ENCODE data around the gene RPN2.
"Not testable (repeated sequence)": the region's sequence is repeated elsewhere in the genome, so short reads cannot be mapped to it uniquely, and the experiment has no call there.

Gene RPN2

DNA sequence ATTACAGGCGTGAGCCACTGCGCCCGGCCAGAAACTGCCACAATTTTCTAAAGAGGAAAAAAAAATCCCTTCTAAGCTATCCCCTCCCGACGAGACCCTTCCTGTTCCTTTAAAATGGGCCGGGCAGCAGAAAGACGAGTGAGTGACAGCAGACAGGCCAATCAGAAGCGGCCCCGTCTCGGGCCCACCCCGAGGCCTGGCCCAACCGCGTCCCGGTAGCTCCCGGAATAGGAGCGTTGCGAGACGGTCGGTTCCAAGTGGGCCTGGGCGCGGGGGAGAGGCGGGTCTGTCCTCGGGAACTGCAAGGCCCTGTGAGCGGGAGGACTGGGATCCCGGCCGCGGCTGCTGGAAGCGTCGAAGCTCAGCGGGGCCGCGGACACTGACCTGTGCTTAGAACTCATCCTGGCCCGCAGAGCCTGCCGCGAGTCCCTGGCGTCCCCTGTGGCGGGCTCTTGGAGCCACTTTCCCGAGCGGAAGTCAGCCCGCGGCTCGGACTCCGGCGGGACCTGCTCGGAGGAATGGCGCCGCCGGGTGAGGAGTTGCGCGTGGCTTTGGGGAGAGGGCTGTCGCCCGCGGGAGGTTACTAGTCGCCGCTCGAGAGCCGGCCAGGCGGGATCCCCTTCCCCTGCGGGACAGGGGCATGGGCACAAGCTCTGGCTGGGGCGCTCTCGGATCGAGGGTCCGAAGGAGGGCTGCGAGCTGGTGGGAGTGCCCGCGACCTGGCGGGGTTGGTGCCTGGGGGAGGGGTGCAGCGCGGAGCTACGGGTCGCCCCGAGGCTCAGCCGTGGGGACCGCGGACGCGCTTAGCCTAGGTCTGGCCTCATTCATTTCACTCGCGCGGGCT lies at the start of gene RPN2, which contains the start of gene MROH8:
TSS of gene RPN2 (plus strand) at position 492 of the 844 bp plus-strand sequence. CDS start at position 519, 27 bp downstream.
TSS of gene MROH8 (minus strand) at position 710 of the 844 bp plus-strand sequence.
- peak; percentile 90 to 92 for DNase-seq (ENCODE audit: low read depth in 2 of 2)

DNA sequence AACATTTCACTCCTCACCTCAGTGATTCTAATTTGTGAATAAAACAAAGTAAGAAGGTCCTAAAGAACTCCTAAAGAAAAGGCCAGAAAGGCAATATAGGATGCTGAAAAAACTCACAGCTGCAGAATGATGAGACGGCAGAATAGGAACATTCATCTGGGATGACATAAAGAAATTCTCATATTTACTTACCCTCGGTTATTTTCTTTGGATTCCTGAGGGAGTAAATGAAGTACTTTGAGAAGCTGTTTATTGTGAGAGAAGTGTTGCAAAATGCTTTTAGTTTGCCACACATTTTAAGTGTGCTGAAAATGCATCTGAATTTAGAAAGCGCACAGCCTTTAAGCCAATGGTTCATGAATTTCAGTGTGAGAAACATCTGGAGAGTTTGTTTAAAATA lies 47.6 kb upstream of the RPN2 start:
- DNase-seq (ENCODE audit: low read depth in 2 of 2) = no peak

DNA sequence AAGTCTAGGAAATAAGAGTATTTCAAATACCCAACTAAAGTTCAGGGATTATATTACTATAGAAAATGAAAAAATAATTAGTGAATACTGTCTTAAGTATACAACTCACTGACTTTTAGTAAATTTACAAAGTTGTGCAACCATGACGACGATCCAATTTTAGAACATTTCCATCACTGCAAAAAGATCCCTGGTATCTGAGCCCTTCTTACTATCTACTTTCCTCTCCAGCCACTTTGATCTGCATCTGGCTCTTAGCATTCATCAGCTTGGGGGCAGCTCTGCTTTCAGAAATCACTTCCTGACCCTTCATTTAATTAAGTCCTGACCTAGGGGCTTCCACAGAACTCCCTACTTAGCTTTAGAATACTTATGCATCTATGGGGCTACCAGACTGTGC lies 45.2 kb upstream of the RPN2 start:
- no peak for DNase-seq (ENCODE audit: low read depth in 2 of 2)

DNA sequence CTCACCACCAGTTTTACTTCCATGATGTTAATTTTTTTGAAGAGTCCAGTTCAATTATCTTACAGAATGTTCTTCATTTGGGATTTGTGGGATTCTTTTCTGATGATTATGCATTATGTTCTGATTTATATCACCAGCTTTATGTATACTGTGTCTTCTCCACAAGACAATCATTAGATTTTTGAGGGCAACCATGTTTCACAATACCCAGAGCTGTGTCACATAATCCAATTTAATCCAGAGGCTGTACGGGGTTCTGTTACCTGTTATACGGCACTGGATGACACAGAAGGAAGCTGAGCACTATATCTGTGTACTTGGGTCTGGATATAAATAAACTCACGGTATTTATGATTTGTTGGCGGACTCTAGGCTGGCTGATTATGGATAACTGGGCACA lies 41.6 kb upstream of the RPN2 start:
- DNase-seq (ENCODE audit: low read depth in 2 of 2) = no peak

DNA sequence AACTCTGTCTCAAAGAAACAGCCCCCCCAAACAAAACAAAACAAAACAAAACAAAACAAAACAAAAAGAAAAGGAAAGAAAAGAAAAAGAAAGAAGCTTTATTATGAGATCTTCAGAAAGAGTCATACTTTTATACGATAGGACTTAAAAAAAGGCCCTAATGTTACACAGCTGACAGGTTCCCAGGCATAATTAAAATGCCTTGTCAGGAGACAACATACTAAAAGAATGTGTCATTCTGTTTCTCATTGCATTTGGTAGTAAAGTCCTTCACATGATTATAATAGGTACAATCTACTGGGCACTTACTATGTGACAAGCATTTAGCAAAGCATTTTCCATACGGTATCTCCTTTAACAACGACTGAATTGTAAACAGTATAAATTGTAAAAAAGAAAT lies 36.4 kb upstream of the RPN2 start:
- no peak for DNase-seq (ENCODE audit: low read depth in 2 of 2)

DNA sequence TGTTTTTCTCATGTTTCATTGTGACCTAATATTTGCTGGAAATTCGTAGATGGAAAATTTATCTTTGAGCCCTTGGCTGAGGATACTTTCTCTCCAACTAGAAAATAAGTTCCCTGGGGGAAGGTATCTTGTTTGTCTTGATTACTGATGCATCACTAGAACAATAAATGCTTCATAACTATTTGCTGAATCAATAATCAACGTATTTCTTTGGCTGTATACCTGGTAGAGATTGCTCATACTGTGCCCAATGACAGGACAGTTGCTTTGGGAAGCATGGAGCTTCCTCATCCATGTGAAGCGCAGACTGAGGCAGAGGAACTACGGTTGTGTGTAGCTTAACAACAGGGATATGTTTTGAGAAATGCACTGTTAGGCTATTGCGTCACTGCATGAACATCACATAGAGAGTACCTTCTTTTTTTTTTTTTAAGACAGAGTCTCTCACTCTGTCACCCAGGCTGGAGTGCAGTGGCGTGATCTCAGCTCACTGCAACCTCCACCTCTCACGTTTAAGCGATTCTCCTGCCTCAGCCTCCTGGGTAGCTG lies 34.2 kb upstream of the RPN2 start:
- DNase-seq (ENCODE audit: low read depth in 2 of 2) = no peak

DNA sequence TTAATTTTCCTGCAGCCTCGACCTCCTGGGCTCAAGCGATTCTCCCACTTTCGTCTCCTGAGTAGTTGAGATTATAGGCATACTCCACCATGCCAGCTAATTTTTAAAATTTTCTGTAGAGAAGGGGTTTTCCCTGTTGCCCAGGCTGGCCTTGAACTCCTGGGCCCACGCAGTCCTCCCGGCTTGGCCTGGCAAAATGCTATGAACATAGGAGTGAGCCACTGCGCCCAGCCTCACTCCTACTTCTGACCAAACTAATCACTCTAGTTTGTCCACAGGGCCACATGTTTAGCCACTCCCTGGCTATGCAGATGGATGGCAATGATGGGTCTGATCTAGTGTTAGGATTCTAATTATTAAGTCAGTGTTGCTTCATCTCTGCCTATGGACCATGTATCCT lies 31.9 kb upstream of the RPN2 start:
- no peak for DNase-seq (ENCODE audit: low read depth in 2 of 2)

DNA sequence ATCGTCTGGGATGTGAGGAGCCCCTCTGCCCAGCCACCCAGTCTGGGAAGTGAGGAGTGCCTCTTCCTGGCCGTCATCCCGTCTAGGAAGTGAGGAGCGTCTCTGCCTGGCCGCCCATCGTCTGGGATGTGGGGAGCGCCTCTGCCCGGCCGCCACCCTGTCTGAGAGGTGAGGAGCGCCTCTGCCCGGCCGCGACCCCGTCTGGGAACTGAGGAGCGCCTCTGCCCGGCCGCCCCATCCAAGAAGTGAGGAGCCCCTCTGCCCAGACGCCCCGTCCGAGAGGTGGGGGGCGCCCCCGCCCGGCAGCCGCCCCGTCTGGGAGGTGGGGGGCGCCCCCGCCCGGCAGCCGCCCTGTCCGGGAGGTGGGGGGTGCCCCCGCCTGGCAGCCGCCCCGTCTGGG lies 28.3 kb upstream of the RPN2 start:
- not testable (repeated sequence) for DNase-seq (ENCODE audit: low read depth in 2 of 2)

DNA sequence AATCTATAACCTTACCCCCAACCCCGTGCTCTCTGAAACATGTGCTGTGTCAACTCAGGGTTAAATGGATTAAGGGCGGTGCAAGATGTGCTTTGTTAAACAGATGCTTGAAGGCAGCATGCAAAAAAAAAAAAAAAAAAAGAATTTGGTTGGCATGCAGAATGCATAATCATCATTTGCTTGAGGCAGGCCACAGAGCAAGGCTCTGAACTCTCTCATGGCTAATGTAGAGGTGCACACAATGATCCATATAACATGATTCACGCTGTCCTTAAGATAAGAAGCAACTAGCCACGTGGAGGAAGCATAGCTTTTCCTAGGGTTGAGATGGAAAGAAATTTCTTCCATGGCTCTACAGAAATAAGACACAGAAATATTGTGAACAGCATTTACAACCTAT lies 27.6 kb upstream of the RPN2 start:
- DNase-seq (ENCODE audit: low read depth in 2 of 2) = no peak

DNA sequence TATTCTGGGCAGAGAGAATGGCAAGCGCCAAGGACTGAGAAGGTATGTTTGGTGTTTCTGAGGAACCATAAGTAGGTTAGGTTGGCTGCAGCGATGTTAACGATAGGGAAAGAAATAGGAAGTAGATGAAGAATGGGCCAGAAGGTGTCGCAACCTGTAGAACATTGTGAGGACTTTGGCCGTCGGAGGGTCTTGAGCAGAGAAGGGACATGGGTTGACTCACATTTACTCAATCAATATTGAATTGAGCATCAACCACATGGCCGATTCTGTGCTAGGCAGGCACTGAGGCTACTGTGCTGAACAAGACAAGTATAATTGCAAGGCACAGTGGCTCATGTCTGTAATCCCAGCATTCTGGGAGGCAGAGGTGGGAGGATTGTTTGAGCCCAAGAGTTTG lies 26.8 kb upstream of the RPN2 start:
- no peak for DNase-seq (ENCODE audit: low read depth in 2 of 2)

DNA sequence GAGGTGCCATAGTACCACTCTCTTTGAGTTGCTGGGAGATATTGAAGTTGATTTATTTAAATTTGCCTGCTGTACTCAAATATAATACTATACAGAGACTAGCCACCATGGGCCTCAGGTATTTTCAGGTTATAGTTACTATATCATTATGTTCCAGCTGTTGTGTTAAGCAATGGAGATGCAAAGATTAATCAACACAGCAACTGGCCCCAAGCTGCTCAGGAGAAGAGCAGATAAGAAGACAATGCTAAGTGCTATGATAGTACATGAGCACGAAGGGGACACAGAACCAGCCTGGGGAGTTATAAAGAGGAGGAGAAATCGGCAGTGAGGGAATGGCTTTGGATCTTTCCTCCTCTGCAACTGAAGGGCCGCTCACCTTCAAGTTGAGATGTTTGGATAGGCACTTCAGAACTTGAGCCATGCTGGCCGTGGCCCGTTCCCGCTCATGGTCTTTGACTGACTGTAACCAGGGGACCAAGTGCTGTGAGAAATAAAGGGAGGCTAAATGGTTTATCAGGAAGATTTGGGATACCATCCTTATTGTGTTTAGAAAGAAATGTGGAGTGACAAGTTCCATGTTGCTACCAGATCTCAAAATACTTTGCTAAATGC lies 24.3 kb upstream of the RPN2 start:
- no peak for DNase-seq (ENCODE audit: low read depth in 2 of 2)

DNA sequence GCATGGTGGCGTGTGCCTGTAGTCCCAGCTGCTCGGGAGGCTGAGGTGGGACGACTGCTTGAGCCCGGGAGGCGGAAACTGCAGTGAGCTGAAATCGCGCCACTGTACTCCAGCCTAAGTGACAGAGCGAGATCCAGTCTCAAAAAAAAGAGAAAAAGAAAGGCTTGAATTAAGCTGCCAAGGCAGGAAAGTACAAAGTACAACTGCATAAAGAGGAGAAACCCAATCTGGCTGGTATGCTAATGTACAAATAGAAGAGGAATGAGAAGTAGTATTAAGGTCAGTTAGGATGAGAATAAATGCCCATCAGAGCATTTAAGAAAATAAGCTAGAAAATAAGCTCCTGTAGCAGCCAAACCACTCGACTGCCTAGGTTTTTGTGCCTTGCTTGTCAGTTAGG lies 23.1 kb upstream of the RPN2 start:
- DNase-seq (ENCODE audit: low read depth in 2 of 2) = no peak

DNA sequence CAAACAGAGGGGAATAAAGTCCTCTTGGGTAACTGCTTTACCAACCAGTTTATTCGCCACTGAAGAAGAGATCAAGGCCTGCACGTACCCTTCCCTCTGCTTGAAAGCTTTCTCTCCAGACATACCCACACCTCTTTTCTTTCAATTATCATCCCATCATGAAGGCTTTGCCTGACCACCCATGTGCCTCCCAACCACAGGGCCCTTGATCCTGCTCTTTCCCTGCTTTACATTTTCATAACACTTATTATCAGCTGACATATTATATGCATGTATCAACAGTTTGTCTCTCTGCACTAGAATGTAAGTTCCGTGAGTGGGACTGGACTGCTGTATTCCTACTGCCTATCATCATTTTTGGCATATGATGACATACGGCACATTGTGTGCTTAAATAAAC lies 20.9 kb upstream of the RPN2 start:
- no peak for DNase-seq (ENCODE audit: low read depth in 2 of 2)

DNA sequence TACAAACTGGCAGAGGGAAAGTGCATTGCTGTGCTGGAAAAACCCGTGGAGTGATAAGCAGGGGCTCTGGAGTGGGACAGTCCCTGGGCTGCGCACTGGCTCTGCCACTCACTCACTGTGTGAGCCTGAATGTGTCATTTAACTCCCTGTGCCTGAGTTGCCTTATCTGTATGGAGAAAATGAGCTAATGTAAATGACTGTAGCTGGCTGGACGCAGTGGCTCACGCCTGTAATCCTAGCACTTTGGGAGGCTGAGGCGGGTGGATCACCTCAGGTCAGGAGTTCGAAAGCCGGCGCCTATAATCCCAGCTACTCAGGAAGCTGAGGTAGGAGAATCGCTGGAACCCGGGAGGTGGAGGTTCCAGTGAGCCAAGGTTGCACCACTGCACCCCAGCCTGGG lies 18.4 kb upstream of the RPN2 start:
- DNase-seq (ENCODE audit: low read depth in 2 of 2) = no peak

DNA sequence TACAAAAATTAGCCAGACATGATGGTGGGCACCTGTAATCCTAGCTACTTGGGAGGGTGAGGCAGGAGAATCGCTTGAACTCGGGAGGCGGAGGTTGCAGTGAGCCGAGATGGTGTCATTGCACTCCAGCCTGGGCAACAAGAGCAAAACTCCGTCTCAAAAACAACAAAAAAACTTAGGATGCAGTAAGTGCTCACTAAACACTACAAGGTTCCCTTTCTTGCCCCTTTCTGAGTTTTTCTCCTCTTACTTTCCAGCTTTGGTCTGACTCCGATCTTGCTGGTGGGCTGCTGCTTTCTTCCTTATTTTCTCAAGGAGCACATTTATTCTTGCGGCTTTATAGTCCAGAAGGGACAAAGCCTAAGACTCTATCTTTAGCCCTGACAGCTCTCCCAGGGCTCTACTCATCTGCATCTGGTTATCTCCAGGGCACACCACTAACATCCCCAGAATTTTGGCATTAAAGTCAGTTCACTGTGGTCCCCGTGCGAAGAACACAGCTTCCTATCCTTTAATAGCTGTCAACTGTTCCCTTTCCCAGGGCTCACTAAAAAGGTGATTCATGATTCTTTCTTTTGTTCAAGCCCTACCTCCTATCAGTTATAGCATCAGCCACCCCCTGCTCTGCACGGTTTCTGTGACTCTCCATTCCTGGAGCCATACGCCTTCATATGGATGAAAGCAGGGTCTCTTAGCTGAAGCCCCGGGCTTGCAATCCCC lies 17.1 kb upstream of the RPN2 start:
- DNase-seq (ENCODE audit: low read depth in 2 of 2) = no peak

DNA sequence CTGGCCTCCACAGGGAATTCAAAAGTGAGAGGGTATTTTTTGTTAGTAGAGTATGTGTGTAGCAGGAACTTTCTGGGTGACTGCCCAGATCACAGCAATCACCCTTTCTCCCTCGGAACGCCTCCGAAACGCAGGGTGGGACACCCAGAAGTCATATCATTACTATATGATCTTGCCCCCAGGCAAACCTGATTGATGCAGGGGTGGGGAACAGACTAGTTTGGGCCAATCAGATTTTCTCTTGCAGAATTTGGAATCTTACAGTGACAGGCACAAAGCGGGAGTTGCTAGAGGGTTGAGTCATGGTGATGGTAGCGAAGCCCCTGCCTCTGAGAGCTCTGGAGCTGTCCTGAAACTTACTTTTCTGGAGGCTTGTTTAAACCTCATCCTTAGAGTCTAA lies 16.5 kb upstream of the RPN2 start:
- DNase-seq (ENCODE audit: low read depth in 2 of 2) = no peak

DNA sequence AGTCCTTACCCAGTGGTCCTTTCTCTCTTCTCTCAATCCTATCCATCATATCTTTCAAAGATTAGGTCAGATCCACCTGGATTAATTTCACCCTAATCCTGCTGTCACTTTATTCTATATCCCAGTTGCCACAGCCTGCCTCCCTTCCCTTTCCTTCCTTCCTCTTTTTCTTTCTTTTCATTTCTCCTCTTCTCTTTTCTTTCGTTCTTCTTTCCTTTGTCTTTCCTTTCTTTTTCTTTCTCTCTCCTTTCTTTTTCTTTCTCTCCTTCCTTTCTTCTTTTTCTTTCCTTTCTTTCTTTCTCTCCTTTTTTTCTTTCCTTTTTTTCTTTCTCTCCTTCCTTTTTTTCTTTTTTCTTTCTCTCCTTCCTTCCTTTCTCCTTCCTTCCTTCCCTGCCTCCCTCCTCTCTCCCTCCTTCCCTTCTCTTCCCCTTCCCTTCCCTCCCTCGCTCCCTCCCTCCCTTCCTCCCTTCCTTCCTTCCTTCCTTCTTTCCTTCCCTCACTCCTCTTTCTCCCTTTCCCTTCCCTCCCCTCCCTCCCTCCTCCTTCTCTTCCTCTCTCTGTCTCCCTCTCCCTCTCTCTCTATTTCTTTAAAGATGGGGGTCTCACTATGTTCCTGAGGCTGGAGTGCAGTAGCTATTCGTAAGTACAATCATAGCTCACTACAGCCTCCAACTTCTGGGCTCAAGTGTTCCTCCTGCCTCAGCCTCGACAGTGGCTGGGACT lies 15.1 kb upstream of the RPN2 start:
- DNase-seq (ENCODE audit: low read depth in 2 of 2) = no peak

DNA sequence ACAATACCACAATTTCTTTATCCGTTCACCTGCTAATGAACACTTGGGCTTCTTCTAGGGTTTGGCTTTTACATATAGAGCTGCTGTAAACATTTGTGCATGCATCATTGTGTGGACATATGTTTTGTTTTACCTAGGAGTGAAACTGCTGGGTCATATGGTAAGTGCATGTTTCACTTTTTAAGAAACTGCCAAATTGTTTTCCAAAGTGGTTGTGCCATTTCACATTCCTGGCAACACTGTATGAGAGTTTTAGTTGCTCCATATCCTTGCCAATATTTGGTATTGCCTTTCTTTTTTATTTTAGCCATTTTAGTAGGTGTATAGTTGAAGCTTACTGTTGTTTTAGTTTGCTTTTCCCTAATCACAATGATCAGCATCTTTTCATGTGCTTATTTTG lies 14.1 kb upstream of the RPN2 start:
- no peak for DNase-seq (ENCODE audit: low read depth in 2 of 2)

DNA sequence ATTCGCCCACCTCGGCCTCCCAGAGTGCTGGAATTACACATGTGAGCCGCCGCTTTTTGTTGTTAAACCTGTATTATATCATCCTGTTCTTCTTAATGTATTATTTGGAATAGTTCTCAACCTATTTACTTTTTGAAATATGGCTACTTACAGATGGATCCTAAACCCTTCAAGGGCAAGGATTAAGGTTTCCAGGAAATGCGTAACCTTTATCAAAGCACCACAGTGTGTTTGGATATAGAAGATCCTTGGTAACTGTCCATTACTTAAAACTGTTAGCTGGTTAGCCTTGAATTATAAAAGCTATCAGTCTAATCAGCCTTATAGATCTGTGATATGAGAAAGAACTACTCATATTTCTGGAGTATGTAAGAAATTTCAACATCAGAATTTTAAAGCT lies 12.3 kb upstream of the RPN2 start:
- no peak for DNase-seq (ENCODE audit: low read depth in 2 of 2)

DNA sequence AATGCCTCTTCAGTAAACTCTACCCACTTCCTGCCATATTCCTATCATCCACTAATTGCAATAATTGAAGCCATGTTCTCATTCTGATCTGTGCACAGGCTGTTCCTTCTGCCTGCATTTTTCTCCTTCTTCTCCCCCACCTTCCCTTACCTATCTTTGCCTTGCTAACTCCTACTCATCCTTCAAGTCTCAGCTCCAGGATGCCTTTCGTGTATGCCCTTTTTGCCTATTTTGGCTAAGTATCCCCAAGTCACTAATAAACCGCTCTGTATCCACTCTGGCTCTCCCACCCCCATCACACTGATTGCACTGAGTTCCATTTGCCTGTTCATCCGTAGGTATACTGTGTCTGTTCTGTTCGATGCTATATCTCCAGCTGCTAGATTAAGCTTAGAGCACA lies 6.3 kb upstream of the RPN2 start:
- DNase-seq (ENCODE audit: low read depth in 2 of 2) = no peak

DNA sequence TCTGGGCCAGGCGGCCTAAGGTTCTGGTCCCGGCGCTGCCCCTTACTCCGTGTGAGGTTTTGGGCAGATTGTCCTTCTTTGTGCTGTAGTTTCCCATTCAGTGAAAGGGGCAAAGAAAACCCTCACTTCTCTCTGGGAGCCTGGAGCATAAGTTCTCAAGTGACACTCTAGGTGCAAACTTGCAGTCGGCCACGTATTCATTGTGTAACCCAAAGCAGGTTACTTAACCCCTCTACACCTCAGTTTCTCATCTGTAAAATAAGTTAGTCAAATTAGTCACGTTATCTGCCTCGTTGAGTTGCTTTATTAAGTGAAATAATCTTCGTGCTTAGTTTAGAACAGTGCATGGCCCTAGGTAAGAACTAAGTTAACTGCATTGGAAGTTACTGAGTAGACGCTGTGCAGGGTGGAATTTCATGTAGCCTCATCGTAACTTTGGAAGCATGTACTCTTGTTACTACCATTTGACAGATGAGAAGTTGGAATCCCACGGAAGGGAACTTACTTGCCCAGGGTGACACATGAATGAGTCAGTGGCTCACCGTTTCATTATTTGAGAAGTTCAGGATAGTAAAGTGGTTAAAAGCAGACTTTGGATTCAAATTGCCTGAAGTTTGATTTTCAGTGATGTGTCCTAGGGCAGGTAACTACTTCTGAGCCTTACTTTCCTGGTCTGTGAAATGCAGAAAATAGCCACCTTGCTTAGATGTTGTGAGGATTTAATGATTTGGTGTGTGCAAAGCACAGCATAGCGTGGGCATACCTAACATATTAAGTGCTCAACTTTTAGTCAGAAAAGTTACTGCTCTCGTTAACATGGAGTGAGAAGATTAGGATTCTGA lies 774 bp downstream of the RPN2 start:
- DNase-seq (ENCODE audit: low read depth in 2 of 2) = no peak

Measured in stimulated activated CD4-positive, alpha-beta T cell treated with anti-CD3 and anti-CD28 coated beads, Interleukin-15, amount 100 ng/mL, for 48 hours (primary cell).